CD4-positive, alpha-beta T cell treated with Interferon alpha-2 for 1 hour (primary cell): Measurements from ENCODE around the gene H2AZ2.
"Not testable (repeated sequence)": the region's sequence is repeated elsewhere in the genome, so short reads cannot be mapped to it uniquely, and the experiment has no call there.

ENCODE experiments used
- DNase-seq, 2 donors: peaks; one replicate each; pipeline ENCODE4 v3.0.0-alpha.2; 2020 to 2022

H2AZ2 gene

GRCh38 chr7:44870336-44870735, 22.4 kb upstream of the H2AZ2 start:
- not testable (repeated sequence) for DNase-seq

DNA sequence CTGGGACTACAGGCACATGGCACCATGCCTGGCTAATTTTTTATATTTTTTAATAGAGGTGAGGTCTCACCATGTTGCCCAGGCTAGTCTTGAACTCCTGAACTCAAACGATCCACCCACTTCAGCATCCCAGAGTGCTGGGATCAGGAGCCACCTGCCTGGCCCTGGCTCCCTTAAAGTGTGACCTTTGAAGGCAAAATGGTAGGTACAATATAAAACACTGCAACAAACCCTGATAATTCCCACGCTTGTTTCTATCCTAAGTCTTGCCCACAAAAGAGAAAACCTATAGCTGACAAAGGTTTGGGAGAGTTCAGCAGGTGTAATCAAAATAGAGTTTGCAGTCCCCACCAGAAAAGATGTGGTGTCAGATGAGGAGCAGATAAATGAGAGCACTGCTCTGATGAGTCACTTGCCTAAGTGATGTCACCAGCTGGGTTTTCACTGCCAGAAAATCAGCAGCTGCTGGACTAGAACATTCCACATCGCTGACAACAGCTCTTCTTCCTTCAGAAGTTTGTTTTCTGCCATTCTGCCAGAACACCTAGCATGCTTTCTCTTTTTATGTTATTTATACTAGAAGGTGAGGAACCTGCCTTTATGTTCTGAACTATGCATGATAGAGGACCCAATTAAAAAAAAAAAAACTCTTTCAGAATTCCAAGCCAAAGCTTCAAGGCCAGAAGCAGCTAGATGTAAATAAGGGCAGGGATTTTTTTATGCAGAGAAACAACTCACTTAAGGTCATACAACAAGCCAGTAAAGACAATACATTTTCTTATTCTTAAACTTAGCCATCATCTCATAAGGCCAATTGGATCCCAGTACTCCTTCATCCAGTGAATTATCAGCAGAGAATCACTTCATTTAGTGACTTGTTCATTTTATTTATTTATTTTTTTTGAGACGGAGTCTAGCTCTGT, 19.4 kb upstream of the H2AZ2 start:
- DNase-seq = no peak

GRCh38 chr7:44861949-44862348, 14.1 kb upstream of the H2AZ2 start:
- DNase-seq = not testable (repeated sequence)

DNA sequence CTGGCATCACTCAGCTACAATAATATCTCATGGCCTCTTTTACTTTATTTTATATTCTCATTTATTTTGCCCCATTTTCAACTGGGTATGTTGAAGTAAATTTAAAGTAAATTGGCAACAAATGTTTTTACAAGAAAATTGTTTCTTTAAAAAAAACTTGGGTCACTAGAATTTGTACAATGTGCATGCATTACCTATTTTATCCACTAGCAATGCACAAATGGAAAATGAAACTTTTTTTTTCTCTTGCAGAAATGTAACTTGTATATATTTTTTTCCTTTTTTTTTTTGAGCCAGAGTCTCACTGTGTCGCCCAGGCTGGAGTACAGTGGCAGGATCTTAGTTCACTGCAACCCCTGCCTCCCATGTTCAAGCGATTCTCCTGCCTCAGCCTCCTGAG, 10.3 kb upstream of the H2AZ2 start:
- no peak for DNase-seq

GRCh38 chr7:44854644-44855364, 6.9 kb upstream of the H2AZ2 start:
- no peak for DNase-seq

DNA sequence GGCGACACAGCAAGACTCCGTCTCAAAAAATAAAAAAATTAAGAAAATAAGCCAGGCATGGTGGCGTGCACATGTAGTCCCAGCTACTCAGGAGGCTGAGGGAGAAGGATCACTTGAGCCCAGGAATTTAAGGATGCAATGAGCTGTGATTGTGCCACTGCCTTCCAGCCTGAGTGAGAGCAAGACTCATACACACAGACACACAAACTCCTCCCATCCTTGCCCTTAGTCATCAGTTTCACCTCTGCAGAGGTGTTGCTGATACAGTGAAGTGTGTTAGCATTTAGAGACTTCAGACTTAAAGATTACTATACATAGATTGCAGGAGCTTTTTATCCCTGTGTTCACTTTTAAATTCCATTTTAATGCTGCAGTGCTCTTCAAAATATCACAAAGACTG, 5.5 kb upstream of the H2AZ2 start:
- no peak for DNase-seq

DNA sequence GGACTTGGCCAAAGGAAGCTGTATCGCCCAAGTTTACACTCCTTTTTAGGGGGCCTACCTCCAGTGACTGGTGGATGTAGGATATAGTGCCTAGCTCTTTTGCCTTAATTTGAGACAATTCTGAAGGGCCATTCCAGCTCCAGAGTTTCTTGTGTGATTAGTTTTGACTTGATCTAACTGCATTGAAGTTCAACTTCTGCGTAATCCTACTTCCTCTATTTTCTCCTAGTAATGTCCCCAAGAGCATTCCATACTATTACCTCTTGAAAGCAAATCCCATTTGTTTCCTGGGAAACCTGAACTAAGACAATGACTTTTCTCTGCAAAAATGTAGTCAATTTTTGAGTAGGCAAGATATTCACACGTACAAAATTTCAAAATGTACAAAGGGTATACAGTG, 4.7 kb upstream of the H2AZ2 start:
- no peak for DNase-seq

- no peak for DNase-seq
These were observed 2.1 kb upstream of the H2AZ2 start for GRCh38 chr7:44849885-44850544.

DNA sequence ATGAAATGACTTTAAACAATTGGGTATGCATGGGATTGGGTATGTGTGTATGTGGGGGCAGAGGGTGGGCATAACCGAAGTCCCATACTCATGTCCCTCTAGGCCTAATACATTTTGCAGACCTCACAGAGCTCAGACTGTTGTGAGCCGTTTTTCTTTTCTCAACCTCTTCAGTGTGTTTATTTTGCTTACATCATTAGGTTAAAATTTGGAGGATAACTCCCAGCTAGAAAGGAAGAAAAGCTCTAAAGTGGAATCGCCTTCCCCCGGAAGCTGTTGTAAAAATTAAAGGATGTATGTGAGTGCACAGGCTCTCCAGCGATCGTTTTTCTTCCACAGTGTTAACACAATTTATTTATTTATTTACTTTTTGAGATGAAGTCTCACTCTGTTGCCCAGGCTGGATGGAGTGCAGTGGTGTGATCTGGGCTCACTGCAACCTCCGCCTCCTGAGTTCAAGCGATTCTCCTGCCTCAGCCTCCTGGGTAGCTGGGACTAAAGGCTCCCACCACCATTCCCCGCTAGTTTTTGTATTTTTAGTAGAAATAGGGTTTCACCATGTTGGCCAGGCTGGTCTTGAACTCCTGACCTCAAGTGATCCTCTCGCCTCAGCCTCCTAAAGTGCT, 1.5 kb upstream of the H2AZ2 start:
- DNase-seq = no peak

DNA sequence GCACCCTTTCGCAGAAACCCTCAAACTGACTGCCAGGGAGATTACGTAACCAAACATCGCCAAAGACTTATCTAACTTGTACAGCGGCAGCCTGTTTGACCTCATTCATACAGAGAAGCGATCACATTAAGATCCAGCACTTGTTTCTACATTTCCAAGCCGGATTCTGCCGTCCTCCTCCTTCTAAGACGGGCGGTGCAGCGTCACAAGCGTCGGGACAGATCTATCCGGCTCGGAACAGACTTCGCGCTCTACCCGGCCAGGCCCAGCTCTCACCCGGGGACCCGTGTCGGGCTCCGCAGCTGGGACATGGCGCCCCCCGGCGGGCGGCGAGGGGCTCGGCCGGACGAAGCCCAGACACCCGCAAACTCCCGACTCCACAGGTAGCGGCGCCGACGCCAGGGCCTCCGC, 373 bp downstream of the H2AZ2 start:
- peak; percentile 90 to 91 for DNase-seq

DNA sequence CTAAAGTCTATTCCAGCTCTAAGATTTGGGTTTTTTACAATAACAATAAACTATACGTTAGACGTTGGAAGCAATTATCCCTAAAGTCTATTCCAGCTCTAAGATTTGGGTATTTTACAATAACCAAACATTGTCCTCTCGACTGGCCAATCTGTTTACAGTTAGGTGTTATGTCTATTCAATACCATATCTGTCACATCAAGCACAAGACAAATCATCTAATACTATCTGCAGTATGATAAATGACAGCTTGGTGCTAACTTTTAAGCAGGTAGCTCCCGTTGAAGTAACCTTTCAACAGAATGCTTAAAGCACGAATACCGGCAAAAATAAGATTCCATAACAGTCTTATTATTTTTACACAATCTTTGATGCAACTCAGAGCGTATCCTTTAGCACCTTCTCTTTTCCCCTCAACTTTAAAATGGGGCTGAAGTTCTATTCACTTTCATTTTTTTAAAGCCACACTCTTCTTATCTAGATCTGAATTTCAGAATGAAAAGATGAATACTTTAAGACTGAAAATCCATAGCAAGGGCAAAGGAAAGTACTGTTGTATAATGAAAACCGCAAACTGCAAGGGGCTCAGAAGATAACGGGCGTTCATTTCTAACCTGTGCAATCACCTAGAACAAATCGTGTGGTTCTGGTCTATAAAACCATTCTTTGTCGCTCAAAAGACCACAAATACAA, 925 bp downstream of the H2AZ2 start:
- DNase-seq = no peak

- DNase-seq = peak; percentile 8 to 49
These were observed 1.5 kb downstream of the H2AZ2 start for GRCh38 chr7:44846390-44846789.

DNA sequence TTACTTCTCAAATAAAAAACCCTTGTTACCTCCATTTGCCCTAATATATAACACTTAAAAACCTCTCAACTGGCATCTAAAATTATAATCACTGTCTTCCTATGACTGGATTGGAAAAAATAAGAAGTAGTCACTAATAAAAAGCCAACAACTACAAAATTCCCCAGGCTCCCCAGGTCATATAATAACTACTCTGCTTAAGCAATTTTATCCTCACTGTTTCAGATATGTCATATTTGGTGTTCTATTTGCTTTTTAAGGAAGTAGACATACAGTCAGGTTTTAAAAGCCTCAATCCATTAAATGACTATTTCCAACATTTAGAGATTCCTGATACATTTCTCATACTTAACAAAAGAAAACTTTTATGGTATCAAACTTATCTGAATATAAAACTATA, 2.4 kb downstream of the H2AZ2 start:
- no peak for DNase-seq

GRCh38 chr7:44843440-44843839, 4.4 kb downstream of the H2AZ2 start:
- DNase-seq = not testable (repeated sequence)

- DNase-seq = not testable (repeated sequence)
These were observed 5.2 kb downstream of the H2AZ2 start for GRCh38 chr7:44842675-44843074.

GRCh38 chr7:44838751-44839150, 9.1 kb downstream of the H2AZ2 start:
- no peak for DNase-seq

DNA sequence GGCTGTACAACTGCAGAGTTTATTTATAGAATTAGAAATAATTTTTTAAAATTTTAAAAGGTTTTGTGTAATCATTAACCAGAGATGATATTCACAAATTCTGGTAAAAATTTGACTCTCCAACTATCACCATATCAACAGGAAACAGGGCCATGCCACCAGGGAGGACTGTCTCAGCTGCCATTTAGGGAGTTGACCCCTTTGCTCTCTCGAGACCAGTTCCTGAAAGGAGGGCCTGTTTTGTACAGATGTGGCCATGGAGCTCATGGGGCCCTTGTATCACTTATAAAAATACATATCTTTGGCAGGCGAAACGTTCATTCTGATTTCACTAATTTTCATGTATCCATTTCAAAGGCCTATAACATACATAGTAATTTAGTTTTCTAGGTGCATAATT, 20.3 kb downstream of the H2AZ2 start:
- DNase-seq = no peak

DNA sequence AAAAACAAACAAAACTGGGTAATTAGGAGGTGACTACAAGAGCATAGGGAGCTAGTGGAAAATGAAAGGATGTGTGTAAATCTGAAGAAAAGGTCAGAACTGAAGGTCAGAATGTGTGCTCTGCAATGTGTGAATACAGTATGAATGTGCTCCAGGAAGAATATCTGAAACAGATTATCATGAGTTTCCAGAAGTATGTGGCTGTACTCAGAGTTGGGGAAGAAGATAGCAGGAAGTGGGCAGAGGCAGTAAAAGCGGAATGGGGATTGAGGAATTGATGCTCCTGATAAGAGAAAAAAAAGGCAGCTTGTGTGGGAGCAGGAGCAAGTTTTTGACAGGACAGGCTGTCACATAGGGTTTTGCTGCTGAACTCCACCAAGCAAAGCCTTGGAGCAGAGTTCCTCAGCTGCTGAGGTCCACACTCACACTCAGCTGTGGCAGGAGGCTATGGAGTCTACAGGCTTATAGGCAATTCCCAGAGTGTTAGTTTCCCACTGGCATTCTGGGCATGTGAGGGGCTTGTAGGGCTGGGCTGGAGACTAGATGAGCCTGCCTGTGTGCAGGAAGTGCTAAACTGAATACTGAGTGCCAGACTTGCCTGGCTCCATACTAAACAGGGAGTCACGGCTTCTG, 22.9 kb downstream of the H2AZ2 start:
- DNase-seq = no peak

- no peak for DNase-seq
These were observed 24.6 kb downstream of the H2AZ2 start for GRCh38 chr7:44823255-44823781.

DNA sequence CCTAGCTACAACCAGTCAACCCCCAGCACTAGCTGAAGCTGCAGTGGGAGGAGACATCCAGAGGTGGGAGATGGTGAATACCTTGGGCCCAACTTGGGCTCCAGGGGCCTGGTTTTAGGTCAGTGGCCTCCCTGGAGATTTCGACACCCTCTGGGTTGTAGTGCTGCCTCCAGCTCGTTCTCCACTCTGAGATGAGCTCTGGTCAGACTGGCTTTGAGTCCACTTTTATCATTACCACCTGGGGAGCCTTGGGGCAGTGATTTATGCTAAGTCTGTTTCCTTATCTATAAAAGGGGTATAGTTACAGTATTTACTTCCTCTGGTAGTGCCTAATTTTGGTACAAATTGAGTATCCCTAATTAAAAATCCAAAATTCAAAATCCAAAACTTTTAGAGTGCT, 28.6 kb downstream of the H2AZ2 start:
- no peak for DNase-seq

DNA sequence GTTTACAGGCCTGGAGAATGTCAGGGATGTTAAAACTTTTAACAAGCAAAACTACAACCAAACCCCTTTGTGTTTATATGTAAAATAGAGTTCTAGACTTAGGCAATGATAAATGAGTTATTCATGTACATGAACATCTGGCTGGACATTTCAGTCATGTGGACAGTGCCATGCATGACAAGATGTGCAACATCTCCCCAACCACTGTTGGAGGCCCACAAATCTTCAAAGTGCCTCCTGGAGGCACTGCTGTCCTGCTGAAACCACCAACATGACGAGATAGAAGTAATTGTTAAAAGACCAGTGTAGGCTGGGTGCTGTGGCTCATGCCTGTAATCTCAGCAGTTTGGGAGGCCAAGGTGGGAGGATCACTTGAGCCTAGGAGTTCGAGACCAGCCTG, 33.0 kb downstream of the H2AZ2 start:
- no peak for DNase-seq

DNA sequence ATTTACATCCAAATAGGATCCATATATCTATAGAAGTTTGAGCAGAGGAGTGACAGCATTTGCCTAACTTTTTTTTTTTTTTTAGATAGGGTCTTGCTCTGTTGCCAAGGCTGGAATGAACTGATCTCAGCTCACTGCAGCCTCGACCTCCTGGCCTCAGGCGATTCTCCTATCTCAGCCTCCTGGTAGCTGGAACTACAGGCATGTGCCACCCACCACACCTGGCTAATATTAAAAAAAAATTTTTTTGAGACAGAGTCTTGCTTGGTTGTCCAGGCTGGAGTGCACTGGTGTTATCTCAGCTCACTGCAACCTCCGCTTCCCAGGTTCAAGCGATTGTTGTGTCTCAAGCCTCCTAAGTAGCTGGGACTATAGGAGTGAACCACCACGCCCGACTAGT, 36.3 kb downstream of the H2AZ2 start:
- no peak for DNase-seq
